Hematopoietic multipotent progenitor cell treated with erythropoietin and hydrocortisone succinate and interleukin-3 and kit ligand, for 8 days (in vitro differentiated cells): Measurements from ENCODE around the gene RPRD1B.
"Not testable (repeated sequence)": the region's sequence is repeated elsewhere in the genome, so short reads cannot be mapped to it uniquely, and the experiment has no call there.

ENCODE experiments used
- DNase-seq: peaks from one replicate; pipeline ENCODE4 v3.0.0-alpha.2; 2015

The RPRD1B gene

GRCh38 chr20:38001173-38001875 is 32.2 kb upstream of the RPRD1B start:
- no peak for DNase-seq

DNA sequence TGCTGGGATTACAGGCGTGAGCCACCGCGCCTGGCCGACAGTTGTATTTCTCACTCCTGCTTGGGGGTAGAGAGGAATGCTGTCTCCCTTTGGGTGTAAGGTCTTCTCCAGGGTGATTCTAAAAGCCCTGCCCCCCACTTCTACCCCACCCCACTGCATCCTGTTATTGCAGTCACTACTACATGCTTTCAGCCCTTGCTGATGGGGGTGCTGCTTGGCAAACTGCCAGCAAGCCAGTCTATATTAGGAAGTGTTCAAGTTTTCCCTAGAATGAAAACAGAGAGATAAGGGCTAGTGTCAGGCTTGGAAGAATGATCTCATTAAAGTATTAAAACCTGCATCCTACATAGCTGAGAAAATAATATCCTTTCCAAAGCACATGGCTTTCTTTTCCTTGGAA is 31.6 kb upstream of the RPRD1B start:
- peak; percentile 32 for DNase-seq

DNA sequence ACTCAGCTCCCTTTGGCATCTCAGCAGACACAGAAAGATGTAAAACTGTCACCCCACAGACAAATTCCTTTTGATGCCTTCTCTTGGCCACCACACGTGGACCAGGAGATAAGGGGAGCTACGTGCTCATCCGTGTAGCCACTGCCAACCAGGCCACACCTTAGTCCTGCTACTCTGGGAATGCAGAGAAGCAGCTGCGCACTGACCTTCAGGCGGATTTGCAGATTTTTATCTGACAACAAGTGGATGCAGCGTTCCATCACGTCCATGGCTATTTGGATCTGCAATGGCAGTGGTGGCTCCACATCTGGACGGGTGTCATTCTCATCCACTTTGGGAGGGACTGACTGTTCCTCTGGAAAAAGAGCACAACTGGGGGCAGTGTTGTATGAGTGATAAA is 31.1 kb upstream of the RPRD1B start:
- DNase-seq, result peak; percentile 21

DNA sequence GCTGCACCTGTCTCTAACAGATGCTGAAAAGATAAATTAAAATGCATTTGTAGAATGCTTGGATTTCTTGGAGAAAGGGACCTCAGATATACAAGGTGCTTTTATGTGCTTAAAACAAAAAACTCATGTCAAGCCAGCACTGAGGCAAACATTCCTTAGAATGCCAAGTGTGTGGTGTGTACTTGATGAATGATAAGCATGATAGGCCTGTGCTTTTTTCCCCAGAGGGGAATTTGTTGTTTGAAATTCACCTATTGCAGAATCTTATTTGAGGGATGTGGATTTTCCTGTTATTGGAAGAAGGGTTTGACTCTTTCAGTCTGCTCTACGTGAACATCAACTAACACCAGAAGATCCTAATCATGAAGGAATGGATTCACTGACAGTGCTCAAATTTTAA is 29.1 kb upstream of the RPRD1B start:
- DNase-seq, result no peak

DNA sequence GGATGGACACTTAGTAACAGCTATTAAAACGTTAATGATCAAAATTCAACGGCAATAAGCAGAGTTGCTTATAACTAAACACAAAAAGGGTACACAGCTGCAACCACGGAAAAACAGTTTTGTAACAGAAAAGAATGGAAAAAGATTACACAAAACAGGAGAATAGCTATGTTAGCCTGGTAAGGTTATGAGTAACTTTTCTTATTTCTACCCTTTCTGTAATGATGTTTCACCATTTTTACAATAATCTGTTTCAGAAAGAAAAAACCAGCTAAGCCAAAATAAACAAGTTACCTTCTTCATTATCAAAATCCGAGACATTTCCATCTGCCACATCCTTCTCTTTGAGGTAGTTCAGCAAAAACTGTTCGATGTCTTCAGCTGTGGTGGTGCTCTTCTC is 27.6 kb upstream of the RPRD1B start:
- DNase-seq, result no peak

GRCh38 chr20:38007526-38007925 is 26.0 kb upstream of the RPRD1B start:
- DNase-seq, result no peak

GRCh38 chr20:38008233-38008944 is 25.2 kb upstream of the RPRD1B start:
- DNase-seq, result no peak

DNA sequence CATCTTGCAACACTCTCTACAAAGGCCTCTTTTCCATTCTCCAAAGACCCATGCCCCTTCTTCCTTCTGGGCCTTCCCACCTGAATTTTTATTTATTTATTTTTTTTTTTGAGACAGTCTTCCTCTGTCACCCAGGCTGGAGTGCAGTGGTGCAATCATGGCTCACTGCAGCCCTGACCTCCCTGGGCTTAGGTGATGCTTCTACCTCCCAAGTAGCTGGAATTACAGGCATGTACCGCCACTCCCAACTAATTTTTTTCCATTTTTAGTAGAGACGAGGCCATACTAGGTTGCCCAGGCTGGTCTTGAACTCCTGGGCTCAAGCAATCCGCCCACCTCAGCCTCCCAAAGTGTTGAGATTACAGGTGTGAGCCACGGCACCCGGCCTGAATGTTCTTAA is 24.1 kb upstream of the RPRD1B start:
- not testable (repeated sequence) for DNase-seq

DNA sequence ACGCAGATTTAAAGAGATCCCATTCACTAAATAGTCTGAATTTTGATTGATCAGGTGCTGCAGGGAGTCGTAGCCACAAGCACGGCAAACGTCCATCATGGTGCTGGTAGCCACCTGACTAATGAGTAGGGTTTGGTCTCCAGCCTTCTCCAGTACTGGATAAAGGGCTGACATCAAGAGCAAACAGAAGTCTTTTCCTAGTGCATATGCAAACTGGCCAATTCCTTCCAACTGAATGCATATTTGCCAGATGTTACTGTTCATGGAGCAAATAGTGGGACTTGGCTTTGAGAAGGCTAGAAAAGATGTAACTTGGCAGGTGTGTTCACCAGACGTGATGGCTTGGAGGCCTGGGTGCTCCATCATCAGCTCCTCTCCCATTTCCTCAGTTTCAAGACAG is 21.9 kb upstream of the RPRD1B start:
- no peak for DNase-seq

- DNase-seq, result no peak
These were observed 21.2 kb upstream of the RPRD1B start for GRCh38 chr20:38012332-38012731.

DNA sequence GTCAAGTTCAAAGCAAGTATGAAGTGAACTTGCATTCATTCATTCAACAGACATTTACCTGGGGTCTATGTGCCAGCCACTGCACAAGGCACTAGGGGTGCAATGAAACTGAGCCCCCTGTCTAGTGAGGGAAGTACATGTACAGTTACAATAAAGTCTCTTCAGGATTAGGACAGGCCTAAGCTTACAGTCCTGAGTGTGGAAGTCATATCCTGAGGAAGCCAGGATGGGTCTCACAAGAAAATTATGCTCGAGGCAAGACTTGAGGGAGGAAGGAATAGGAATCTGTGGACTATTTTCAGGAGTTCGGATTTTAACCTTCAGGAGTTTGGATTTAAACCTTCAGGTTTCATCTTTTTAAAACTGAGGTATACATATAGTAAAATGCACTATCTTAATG is 19.7 kb upstream of the RPRD1B start:
- DNase-seq, result no peak

GRCh38 chr20:38017959-38018358 is 15.6 kb upstream of the RPRD1B start:
- peak; percentile 11 for DNase-seq

GRCh38 chr20:38018385-38018784 is 15.2 kb upstream of the RPRD1B start:
- DNase-seq, result no peak

- DNase-seq, result no peak
These were observed 12.3 kb upstream of the RPRD1B start for GRCh38 chr20:38021087-38021772.

DNA sequence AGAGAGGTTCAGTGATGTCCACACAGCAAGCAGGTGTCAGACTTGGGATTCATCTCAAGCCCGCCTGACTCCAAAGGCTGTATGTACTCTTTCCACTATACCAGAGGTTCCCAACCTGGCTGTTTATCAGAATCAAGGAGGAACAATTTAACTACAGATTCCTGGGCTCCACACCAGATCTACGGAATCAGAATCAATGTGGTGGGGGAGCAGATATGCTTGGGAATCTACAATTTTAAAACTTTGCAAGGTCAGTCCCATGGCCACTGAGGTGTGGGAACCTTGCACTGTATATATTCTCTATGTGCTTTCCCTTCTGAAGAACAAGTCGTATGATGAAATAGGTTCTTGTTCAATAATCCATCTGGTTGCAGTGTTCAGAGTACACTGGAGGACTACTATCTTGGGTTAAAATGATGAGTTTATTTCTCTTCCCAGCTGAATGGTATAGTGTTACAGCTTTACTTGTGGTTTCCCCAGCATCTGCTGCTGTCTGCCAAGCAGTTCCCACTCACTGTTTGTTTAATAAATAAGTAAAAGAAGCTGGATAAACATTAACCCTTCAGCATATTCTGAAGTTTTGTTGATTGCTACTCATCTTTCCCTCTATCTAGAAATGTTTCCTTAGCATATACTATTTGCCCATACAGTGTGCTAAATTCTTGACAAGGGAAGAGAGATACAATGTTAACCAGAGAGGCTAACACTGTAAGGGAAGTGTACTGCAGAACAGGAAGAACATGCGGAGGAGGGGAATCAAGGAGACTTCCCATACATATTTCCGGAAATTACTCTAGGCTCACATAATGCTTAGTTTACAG is 10.2 kb upstream of the RPRD1B start:
- DNase-seq, result no peak

DNA sequence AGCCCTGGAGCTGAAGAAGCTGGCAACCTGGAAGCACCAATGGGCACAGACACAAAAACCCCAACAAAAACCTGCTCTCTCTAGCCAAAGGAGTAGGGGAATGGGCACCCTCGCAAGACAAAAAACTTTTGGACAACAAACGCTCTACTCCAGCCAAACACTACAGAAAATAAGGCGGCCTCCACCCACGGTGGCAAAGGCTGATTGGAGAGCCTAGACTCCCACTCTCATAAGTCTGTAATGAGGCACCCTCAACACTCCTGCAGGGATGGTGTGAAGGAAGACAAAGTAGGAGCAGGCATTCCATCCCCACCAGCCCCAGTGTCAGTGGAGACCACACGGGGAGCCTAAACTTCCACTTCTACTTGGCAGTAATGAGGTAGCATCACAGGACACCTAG is 9.1 kb upstream of the RPRD1B start:
- no peak for DNase-seq

GRCh38 chr20:38029453-38029852 is 4.1 kb upstream of the RPRD1B start:
- DNase-seq, result no peak

GRCh38 chr20:38031957-38032356 is 1.6 kb upstream of the RPRD1B start:
- DNase-seq, result no peak

GRCh38 chr20:38032585-38033329 is 789 bp upstream of the RPRD1B start:
- DNase-seq, result no peak

DNA sequence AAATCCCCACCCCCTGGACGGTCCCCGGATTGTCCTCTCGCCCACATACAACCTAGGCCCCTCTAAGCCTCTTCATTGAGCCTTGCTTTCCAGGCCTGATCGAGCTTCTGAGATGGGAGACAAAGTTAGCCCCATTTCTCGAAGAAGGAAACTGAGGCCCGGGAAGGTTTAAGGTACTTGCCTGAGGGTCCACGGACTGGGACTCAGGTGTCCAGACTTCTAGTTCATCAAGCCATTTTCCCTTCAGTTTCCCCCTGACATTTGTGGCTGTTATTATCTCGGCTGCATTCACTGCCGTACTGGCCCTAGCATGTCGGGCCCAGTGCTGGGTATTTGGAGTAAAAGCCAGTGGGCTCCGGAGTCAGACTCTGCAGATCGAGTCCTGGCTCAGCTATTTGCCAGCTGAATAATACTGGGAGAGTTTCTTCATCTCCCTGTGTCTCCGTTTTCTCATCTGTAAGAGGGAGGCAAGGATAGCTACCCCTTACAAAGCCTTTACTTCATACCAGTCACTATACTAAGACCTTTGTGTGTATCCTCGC is 633 bp downstream of the RPRD1B start:
- peak; percentile 27 for DNase-seq

GRCh38 chr20:38034961-38035360 is 1.4 kb downstream of the RPRD1B start:
- DNase-seq, result peak; percentile 17

- DNase-seq, result no peak
These were observed 2.8 kb downstream of the RPRD1B start for GRCh38 chr20:38036366-38036765.
